Panc1 (cell line): Measurements from ENCODE around the gene LY6G6D. TPM values are rescaled to one million over a fixed set of nuclear protein-coding genes. Genes with fewer than 3 reads are reported as not detected.

Experiments used
- ATAC-seq: fragments of 200-7000 bp; cut with Tn5 transposase; 2 replicates; pipeline ENCODE4 v1.9.1; 2020; ENCODE audit warnings: mild to moderate bottlenecking, moderate library complexity
- BruUV-seq: library from RNA; stranded (reverse); fragments of 400-500 nt; replicated peaks from 2 replicates; lab custom pipeline; 2021; lab: Mats Ljungman, UMichigan
- CTCF ChIA-PET: fragments of 300-600 bp; sonication (Branson Sonifier 250); formaldehyde crosslinking; loops from one replicate; lab custom pipeline; 2022; ENCODE audit warnings: antibody characterized with exemption; lab: Charles Lee
- POLR2A ChIA-PET: fragments of 300-600 bp; sonication (Branson Sonifier 250); formaldehyde crosslinking; loops from one replicate; lab custom pipeline; 2022; ENCODE audit warnings: antibody characterized with exemption; lab: Charles Lee
- DNase-seq: peaks from one replicate; pipeline ENCODE4 v3.0.0-alpha.2; 2010; ENCODE audit warnings: low read depth, low spot score
- H3K27ac ChIP-seq: 2 replicates; pipeline ENCODE4 v1.5.1; 2011; ENCODE audit warnings: mild to moderate bottlenecking, low read length, inconsistent platforms
- H3K27me3 ChIP-seq: fragments of 200-500 bp; sonication (Bioruptor generic); 2 replicates; pipeline ENCODE4 v1.6.0; 2014; ENCODE audit warnings: low read length, inconsistent platforms; ENCODE audit not compliant: control insufficient read depth, insufficient read depth
- H3K36me3 ChIP-seq: fragments of 200-500 bp; sonication (Bioruptor generic); 2 replicates; pipeline ENCODE4 v1.5.1; 2014; ENCODE audit warnings: inconsistent platforms, mild to moderate bottlenecking, low read length, moderate library complexity; ENCODE audit not compliant: control insufficient read depth, insufficient read depth
- H3K4me1 ChIP-seq: 2 replicates; pipeline ENCODE4 v1.5.1; 2011; ENCODE audit warnings: inconsistent platforms, mild to moderate bottlenecking, low read length, moderate library complexity; ENCODE audit not compliant: control insufficient read depth, insufficient read depth
- H3K4me3 ChIP-seq, 2 experiments: 2 replicates each; pipeline ENCODE4 v1.5.1; 2011 to 2012; ENCODE audit warnings: low read depth in 2 of 2, low read length in 2 of 2, mild to moderate bottlenecking in 2 of 2, inconsistent platforms in 1 of 2, moderate library complexity in 1 of 2
- H3K9me3 ChIP-seq: fragments of 200-500 bp; sonication (Bioruptor generic); 2 replicates; pipeline ENCODE4 v1.5.1; 2014; ENCODE audit warnings: low read depth, mild to moderate bottlenecking, inconsistent platforms, low read length, moderate library complexity; ENCODE audit not compliant: control insufficient read depth, insufficient read depth
- CTCF ChIP-seq: fragments of 450-650 bp; IDR thresholded peaks from 2 replicates; pipeline ENCODE4 v1.5.1; 2017; ENCODE audit warnings: mild to moderate bottlenecking
- POLR2AphosphoS5 ChIP-seq: IDR thresholded peaks from 2 replicates; pipeline ENCODE4 v1.6.1; 2012; ENCODE audit warnings: mild to moderate bottlenecking, low read depth, low read length, moderate library complexity
- REST ChIP-seq, 2 experiments: IDR thresholded peaks; 2 replicates each; pipeline ENCODE4 v1.6.1; 2011 to 2012; ENCODE audit warnings: low read depth in 2 of 2, control low read depth in 1 of 2, low read length in 1 of 2, mild to moderate bottlenecking in 1 of 2, moderate library complexity in 1 of 2; ENCODE audit not compliant: insufficient read depth in 1 of 2
- SIN3A ChIP-seq: IDR thresholded peaks from 2 replicates; pipeline ENCODE4 v1.6.1; 2012; ENCODE audit warnings: low read depth, mild to moderate bottlenecking, low read length, moderate library complexity, borderline replicate concordance; ENCODE audit not compliant: insufficient read depth
- TCF7L2 ChIP-seq: IDR thresholded peaks from 2 replicates; pipeline ENCODE4 v1.6.1; 2011; ENCODE audit warnings: mild to moderate bottlenecking, low read depth, low read length, inconsistent platforms
- in situ Hi-C: cut with HindIII; loops from 2 replicates; pipeline ENCODE4 v1.10.0; 2016; ENCODE audit warnings: low sequenced_read_pairs, low pct_unique_long_range_greater_than_20kb
- intact Hi-C: fragments of 100-400 bp; cut with micrococcal nuclease; formaldehyde crosslinking; loops from one replicate; pipeline ENCODE4 v1.10.0; 2022; ENCODE audit not compliant: unreplicated experiment
- total RNA-seq: library from RNA; stranded (reverse); gene quantifications from one replicate; pipeline ENCODE4 v1.2.1, GENCODE V29; 2021; ENCODE audit not compliant: unreplicated experiment

LY6G6D gene
- total RNA-seq, 1 experiment from 2014 or later, result not detected

DNA sequence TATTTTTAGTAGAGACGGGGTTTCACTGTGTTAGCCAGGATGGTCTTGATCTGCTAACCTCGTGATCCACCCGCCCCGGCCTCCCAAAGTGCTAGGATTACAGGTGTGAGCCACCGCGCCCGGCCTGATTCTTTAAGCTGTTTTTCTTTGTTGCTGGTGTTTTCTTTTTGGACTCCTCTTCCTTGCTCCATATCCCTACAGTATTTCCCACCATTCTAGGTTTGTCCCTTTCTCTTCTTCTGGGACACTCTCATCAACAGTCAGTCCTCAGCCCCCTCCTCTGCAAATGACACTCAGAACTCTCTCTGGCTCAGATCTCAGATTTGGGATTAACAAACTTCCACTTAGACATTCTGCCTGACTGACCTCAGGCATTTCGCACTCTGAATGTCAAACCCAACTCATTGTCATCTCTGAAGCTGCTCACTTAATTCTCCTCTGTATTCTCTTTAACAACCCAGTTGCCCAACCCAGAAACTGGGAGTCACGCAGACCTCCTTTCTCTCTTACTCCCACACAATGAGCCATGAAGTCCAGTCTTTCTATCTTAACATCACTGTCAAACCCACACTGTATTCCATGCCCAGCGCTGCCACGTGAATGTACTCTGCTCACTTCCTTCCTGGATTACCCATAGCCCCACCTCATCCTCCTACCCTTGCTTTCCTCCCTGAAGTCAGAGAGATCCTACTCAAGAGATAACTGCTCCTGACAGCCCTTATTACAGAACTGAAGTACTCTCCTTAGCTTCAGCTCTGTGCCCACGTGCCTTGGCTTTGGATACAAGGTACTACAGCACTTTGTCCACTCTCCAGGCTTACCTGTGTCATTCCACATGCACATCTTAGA, 10.6 kb downstream of the LY6G6D start:
- H3K27ac ChIP-seq, result no peak overlapping the region
- H3K4me1 ChIP-seq, result peaks cover 8% of the 10 kb centered on the region
- ChIA-PET CTCF (no interaction called here), POLR2A (interaction anchor here (0.7 kb wide), 1 partner anchor 113 kb away, joined by 3 read pairs; no protein-coding TSS in a partner anchor)
- H3K4me3 ChIP-seq, result no peak overlapping the region
- no peak for DNase-seq
- TF ChIP-seq SIN3A (no peak), POLR2AphosphoS5 (no peak), TCF7L2 (no peak)
- in situ Hi-C loops (no loop called here), intact Hi-C loops (no loop called here)
- BruUV-seq, result no TSS peak
- no peaks in the 10 kb centered on the region for H3K27me3 ChIP-seq
- peaks cover 4% of the 10 kb centered on the region for H3K36me3 ChIP-seq
- ATAC-seq, result no peak
- H3K9me3 ChIP-seq, result no peaks in the 10 kb centered on the region

- Histone ChIP-seq H3K27ac (no peak overlapping the region), H3K27me3 (no peaks in the 10 kb centered on the region), H3K9me3 (no peaks in the 10 kb centered on the region), H3K4me3 (no peak overlapping the region), H3K4me1 (peaks cover 22% of the 10 kb centered on the region), H3K36me3 (peaks cover 9% of the 10 kb centered on the region)
- intact Hi-C loops, result no loop called here
- ATAC-seq (no peak), DNase-seq (no peak)
- ChIA-PET CTCF (no interaction called here), POLR2A (interaction anchor here (1.0 kb wide), 1 partner anchor 96 kb away, joined by 4 read pairs; no protein-coding TSS in a partner anchor)
- TF ChIP-seq POLR2AphosphoS5 (no peak), REST (IDR thresholded peaks at IDR 0.05; ENCODE audit: insufficient read depth in 1 of 2, low read depth in 2 of 2, low read length in 1 of 2) (no peak), TCF7L2 (no peak), CTCF (no peak), SIN3A (no peak)
- in situ Hi-C loops, result no loop called here
- no TSS peak for BruUV-seq
These were observed 12.0 kb downstream of the LY6G6D start for GRCh38 chr6:31727034-31727716.
